Left cardiac atrium (tissue), 4 donors: ENCODE results near the gene VSIG10L2. TPM values are rescaled to one million over a fixed set of nuclear protein-coding genes. Genes with fewer than 3 reads are reported as not detected.
"Not testable (repeated sequence)": the region's sequence is repeated elsewhere in the genome, so short reads cannot be mapped to it uniquely, and the experiment has no call there.

Experiments used
- ATAC-seq, 2 donors: fragments of 200-7000 bp; cut with Tn5 transposase; one replicate each; pipeline ENCODE4 v1.9.1; 2020; ENCODE audit warnings: mild to moderate bottlenecking in 2 of 2, moderate library complexity in 2 of 2
- DNase-seq: peaks from one replicate; pipeline ENCODE4 v3.0.0-alpha.2; 2020
- intact Hi-C, 2 donors: fragments of 100-400 bp; cut with DNase I; formaldehyde crosslinking; loops; one replicate each; pipeline versions ENCODE4 v1.14.1 to v1.15.1; 2022 to 2023
- total RNA-seq, 2 donors: library from RNA; stranded (reverse); fragmentation: NEBNext Ultra II Directional; extraction: Animal tissue kit (Norgen Biotek cat#: 25700); gene quantifications; one replicate each; pipeline ENCODE4 v1.2.1, GENCODE V29; 2021
- donor health status: DM: no; HTN: yes; CAD: no.
- donor health status: DM: no; HTN: yes; CAD: no; lungs with severe emphysema.
- donor health status: DM: yes; HTN: yes; CAD: no.
- donor health status: Dilated cardiomyopathy.

Gene VSIG10L2
- total RNA-seq, 2 donors from 2014 or later: 0.05 to 0.56 TPM

GRCh38 chr11:125982348-125982730, 36.5 kb downstream of the VSIG10L2 start:
- no peak for ATAC-seq
- intact Hi-C loops: no loop called here
- DNase-seq: no peak

- DNase-seq, ATAC-seq, intact Hi-C loops: not testable (repeated sequence)
Observed at GRCh38 chr11:125985956-125986355, 40.1 kb downstream of the VSIG10L2 start.

- ATAC-seq (no peak), DNase-seq (no peak)
- intact Hi-C loops: no loop called here
Observed at GRCh38 chr11:125987066-125987641, 41.3 kb downstream of the VSIG10L2 start.

DNA sequence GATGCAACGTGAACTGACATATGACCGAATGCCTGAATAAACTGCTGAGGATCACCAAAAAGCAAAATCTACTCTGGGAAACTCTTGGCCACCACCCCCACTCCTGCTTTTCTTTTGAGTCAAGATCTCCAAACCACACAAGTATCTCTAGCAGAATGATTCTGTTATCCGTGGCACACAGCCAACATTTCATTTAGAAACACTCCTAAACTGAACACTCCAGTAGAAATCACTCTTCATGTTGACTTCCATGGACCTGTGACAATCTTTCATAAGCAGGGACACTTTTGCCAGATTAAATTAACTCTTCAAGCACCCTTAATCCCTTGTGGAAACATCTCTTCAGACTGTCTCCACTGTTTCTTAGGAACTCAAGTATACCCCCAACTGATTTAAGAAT, 44.4 kb downstream of the VSIG10L2 start:
- ATAC-seq: peak; percentile 73 to 85
- intact Hi-C loops: no loop called here
- peak; percentile 46 for DNase-seq

- no peak for DNase-seq
- no peak for ATAC-seq
- intact Hi-C loops: no loop called here
Observed at GRCh38 chr11:125992893-125993292, 47.0 kb downstream of the VSIG10L2 start.

GRCh38 chr11:125994509-125994908, 48.7 kb downstream of the VSIG10L2 start:
- intact Hi-C loops: no loop called here
- no peak for DNase-seq

GRCh38 chr11:125995313-125995712, 49.5 kb downstream of the VSIG10L2 start:
- intact Hi-C loops: no loop called here
- ATAC-seq (no peak), DNase-seq (no peak)

More at GRCh38 chr11:125994509-125994908, 48.7 kb downstream of the VSIG10L2 start:
- ATAC-seq: no peak

- no peak for ATAC-seq
- no peak for DNase-seq
- intact Hi-C loops: no loop called here
Observed at GRCh38 chr11:125998267-125998666, 52.4 kb downstream of the VSIG10L2 start.

- intact Hi-C loops: no loop called here
- ATAC-seq: no peak
- DNase-seq: no peak
Observed at GRCh38 chr11:125999234-125999880, 53.5 kb downstream of the VSIG10L2 start.

- DNase-seq: no peak
- no peak for ATAC-seq
- intact Hi-C loops: no loop called here
Observed at GRCh38 chr11:126002181-126002580, 56.3 kb downstream of the VSIG10L2 start.

Other genes with a start within 250 kb of the VSIG10L2 start
- not detected for gene PATE1, start 199.8 kb upstream of the VSIG10L2 start, total RNA-seq
- not detected for gene PATE2, start 167.2 kb upstream of the VSIG10L2 start, total RNA-seq
- not detected for gene PATE3, start 157.9 kb upstream of the VSIG10L2 start, total RNA-seq
- not detected for gene PATE4, start 112.7 kb upstream of the VSIG10L2 start, total RNA-seq
- gene HYLS1, start 58.4 kb upstream of the VSIG10L2 start, total RNA-seq: 1 to 10 TPM; 3.3 to 5.3 TPM
- gene PUS3, start 42.8 kb upstream of the VSIG10L2 start, total RNA-seq: 1 to 10 TPM; 6.9 to 8.2 TPM
- gene DDX25, start 41.5 kb upstream of the VSIG10L2 start, total RNA-seq: under 1 TPM in 1 of 2 donors, not detected in 1; 0.21 TPM
- gene CDON, start 116.8 kb downstream of the VSIG10L2 start, total RNA-seq: 10 to 100 TPM; 13.6 to 30.0 TPM